Hepatocyte (in vitro differentiated cells): ENCODE data around the gene MUC5AC.

Experiments used
- EZH2 ChIP-seq: fragments of 200-600 bp; sonication (generic); IDR thresholded peaks from 2 replicates; pipeline ENCODE4 v1.6.1; 2016; ENCODE audit warnings: antibody characterized with exemption, mild to moderate bottlenecking, borderline replicate concordance
- EZH2phosphoT487 ChIP-seq: fragments of 200-600 bp; sonication (generic); IDR thresholded peaks from one replicate; pipeline ENCODE4 v1.6.1; 2018; ENCODE audit warnings: antibody characterized with exemption, mild to moderate bottlenecking, low read depth, moderate library complexity; ENCODE audit not compliant: unreplicated experiment, severe bottlenecking
- TF ChIP-seq, protein P1 (sequence below): fragments of 200-600 bp; sonication (generic); IDR thresholded peaks from 2 replicates; pipeline ENCODE4 v1.5.1; 2016; ENCODE audit warnings: antibody characterized with exemption, mild to moderate bottlenecking; ENCODE audit not compliant: poor library complexity

DNA sequence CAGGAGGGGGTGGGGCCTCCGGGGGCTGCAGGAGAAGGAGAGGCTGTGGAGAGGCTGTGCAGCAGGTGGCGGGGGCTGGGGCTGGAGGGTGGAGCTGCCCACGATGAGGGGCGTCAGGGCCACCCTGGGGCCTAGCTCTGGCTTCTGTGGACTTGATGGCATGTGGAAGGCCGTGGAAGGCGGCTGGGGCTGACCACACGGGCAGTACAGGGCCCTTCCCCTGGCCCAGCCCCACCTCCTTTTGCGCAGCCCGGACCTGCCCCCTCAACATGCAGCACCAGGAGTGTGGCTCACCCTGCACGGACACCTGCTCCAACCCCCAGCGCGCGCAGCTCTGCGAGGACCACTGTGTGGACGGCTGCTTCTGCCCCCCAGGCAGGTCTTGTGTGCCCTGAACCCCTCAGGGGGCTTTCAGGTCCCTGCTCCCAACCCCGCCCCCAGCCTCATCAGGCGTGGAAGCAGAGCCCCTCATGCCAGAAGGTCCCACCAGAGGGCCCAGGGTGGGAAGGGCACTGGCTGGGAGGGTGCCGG, 71.2 kb downstream of the MUC5AC start:
- TF ChIP-seq, protein P1, sequence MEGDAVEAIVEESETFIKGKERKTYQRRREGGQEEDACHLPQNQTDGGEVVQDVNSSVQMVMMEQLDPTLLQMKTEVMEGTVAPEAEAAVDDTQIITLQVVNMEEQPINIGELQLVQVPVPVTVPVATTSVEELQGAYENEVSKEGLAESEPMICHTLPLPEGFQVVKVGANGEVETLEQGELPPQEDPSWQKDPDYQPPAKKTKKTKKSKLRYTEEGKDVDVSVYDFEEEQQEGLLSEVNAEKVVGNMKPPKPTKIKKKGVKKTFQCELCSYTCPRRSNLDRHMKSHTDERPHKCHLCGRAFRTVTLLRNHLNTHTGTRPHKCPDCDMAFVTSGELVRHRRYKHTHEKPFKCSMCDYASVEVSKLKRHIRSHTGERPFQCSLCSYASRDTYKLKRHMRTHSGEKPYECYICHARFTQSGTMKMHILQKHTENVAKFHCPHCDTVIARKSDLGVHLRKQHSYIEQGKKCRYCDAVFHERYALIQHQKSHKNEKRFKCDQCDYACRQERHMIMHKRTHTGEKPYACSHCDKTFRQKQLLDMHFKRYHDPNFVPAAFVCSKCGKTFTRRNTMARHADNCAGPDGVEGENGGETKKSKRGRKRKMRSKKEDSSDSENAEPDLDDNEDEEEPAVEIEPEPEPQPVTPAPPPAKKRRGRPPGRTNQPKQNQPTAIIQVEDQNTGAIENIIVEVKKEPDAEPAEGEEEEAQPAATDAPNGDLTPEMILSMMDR: no peak
- TF ChIP-seq EZH2phosphoT487: no peak
- no peak for TF ChIP-seq EZH2
